Panc1 (cell line): Measurements from ENCODE around the gene ARHGEF28.

ENCODE experiments used
- POLR2AphosphoS5 ChIP-seq: IDR thresholded peaks from 2 replicates; pipeline ENCODE4 v1.6.1; 2012; ENCODE audit warnings: mild to moderate bottlenecking, low read depth, low read length, moderate library complexity
- REST ChIP-seq, 2 experiments: IDR thresholded peaks; 2 replicates each; pipeline ENCODE4 v1.6.1; 2011 to 2012; ENCODE audit warnings: low read depth in 2 of 2, control low read depth in 1 of 2, low read length in 1 of 2, mild to moderate bottlenecking in 1 of 2, moderate library complexity in 1 of 2; ENCODE audit not compliant: insufficient read depth in 1 of 2
- SIN3A ChIP-seq: IDR thresholded peaks from 2 replicates; pipeline ENCODE4 v1.6.1; 2012; ENCODE audit warnings: low read depth, mild to moderate bottlenecking, low read length, moderate library complexity, borderline replicate concordance; ENCODE audit not compliant: insufficient read depth
- TF ChIP-seq, protein P1 (sequence below): fragments of 450-650 bp; IDR thresholded peaks from 2 replicates; pipeline ENCODE4 v1.5.1; 2017; ENCODE audit warnings: mild to moderate bottlenecking

DNA sequence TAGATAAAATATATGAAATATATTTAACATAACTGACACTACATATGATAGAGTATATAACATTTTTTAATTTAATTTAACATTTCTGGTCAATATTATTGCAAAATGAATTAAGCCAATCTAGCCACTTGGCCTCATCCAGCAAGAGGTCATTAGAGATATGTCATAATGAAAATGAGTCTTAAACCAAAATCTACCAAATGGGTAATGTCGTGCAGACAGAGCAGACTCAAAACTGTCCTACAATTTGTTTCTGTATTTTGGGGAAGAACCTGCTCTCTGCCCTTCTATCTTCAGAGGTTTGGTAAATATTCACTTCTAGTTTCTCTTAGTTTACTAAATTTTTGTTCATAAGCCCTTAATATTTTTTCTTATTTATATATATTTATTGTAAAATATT is 61.4 kb downstream of the ARHGEF28 start:
- TF ChIP-seq, protein P1, sequence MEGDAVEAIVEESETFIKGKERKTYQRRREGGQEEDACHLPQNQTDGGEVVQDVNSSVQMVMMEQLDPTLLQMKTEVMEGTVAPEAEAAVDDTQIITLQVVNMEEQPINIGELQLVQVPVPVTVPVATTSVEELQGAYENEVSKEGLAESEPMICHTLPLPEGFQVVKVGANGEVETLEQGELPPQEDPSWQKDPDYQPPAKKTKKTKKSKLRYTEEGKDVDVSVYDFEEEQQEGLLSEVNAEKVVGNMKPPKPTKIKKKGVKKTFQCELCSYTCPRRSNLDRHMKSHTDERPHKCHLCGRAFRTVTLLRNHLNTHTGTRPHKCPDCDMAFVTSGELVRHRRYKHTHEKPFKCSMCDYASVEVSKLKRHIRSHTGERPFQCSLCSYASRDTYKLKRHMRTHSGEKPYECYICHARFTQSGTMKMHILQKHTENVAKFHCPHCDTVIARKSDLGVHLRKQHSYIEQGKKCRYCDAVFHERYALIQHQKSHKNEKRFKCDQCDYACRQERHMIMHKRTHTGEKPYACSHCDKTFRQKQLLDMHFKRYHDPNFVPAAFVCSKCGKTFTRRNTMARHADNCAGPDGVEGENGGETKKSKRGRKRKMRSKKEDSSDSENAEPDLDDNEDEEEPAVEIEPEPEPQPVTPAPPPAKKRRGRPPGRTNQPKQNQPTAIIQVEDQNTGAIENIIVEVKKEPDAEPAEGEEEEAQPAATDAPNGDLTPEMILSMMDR: no peak
- TF ChIP-seq SIN3A (no peak), POLR2AphosphoS5 (no peak), REST (IDR thresholded peaks at IDR 0.05; ENCODE audit: insufficient read depth in 1 of 2, low read depth in 2 of 2, low read length in 1 of 2) (no peak)
